GM12891 (cell line): ENCODE results near the gene HOXC12.

Experiments used
- DNase-seq: peaks from one replicate; pipeline ENCODE4 v3.0.0; 2011; ENCODE audit warnings: low spot score; ENCODE audit not compliant: insufficient read length
- FAIRE-seq: peaks from 2 replicates; lab custom pipeline; 2011; peaks lifted over from hg19 to GRCh38; lab: Jason Lieb, UNC
- PAX5 ChIP-seq: IDR thresholded peaks from 2 replicates; pipeline ENCODE4 v1.6.1; 2011; ENCODE audit warnings: low read length, moderate library complexity, mild to moderate bottlenecking; ENCODE audit not compliant: insufficient read depth, severe bottlenecking
- POLR2A ChIP-seq: IDR thresholded peaks from 2 replicates; pipeline ENCODE4 v1.6.1; 2011; ENCODE audit warnings: low read depth, low read length, control low read depth
- POLR2AphosphoS5 ChIP-seq: IDR thresholded peaks from 2 replicates; pipeline ENCODE4 v1.6.1; 2011; ENCODE audit warnings: low read depth, low read length, control low read depth
- POU2F2 ChIP-seq: IDR thresholded peaks from 2 replicates; pipeline ENCODE4 v1.6.1; 2011; ENCODE audit warnings: low read depth, mild to moderate bottlenecking, control low read depth, low read length, moderate library complexity
- SPI1 ChIP-seq: IDR thresholded peaks from 2 replicates; pipeline ENCODE4 v1.6.1; 2011; ENCODE audit warnings: low read depth, low read length, control low read depth
- TAF1 ChIP-seq: IDR thresholded peaks from 2 replicates; pipeline ENCODE4 v1.6.1; 2011; ENCODE audit warnings: low read depth, low read length, control low read depth

Gene HOXC12

GRCh38 chr12:53996240-53997203 is 41.8 kb downstream of the HOXC12 start:
- no peak for FAIRE-seq
- no peak for TF ChIP-seq POLR2A
- no peak for TF ChIP-seq POLR2AphosphoS5
- TF ChIP-seq PAX5, result no peak
- no peak for TF ChIP-seq POU2F2
- no peak for TF ChIP-seq SPI1
- TF ChIP-seq TAF1, result no peak
- DNase-seq, result no peak

DNA sequence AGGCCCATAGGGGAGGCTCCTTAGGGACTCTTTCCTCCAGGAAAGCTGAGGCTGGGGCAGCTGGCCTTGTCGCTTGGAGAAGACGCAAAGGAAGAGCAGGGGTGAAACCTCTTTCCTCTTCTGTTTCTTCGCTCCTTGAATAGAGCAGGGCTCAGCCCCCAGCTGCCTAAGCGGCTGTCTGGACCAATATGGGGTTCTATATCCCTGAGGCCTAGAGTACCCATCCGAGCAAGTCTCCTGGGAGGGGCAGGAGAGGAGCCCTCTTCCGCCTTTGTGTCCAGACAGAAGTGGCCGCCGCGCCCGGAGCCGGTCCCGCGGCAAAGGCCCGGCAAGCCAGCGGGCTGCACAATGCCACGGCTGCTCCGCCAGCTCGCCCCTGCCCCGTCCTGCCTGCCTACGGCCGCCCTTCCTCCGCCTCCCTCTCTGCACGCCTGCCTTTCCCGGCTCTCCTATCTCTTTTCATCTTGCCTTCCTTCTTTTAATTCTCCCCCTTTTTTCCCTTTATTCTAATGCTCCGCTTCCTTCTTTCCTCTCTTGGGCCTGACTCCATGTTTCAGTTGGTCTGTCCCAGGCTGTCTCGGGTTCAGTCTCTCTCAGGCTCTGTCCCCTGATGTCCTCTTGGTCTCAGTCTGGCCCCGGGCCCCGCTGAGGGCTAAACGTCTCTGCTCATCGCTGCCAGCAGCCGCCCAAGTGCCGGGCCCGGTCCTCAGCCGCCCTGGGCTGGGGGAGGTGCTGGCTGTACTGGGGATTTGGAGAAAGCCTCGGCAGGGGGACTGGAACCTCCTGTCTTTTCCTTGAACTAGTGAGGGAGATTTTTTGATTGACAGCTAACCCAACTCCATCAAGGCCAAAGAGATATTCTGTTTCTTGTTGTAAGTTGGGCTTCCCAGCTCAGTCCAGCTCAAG is 42.8 kb downstream of the HOXC12 start:
- DNase-seq, result no peak
- TF ChIP-seq POU2F2 (no peak), SPI1 (no peak), POLR2A (no peak), PAX5 (no peak), POLR2AphosphoS5 (no peak), TAF1 (no peak)
- FAIRE-seq, result no peak

GRCh38 chr12:53998110-53998899 is 43.6 kb downstream of the HOXC12 start:
- no peak for TF ChIP-seq PAX5
- TF ChIP-seq POLR2A, result no peak
- no peak for TF ChIP-seq POLR2AphosphoS5
- TF ChIP-seq POU2F2, result no peak
- no peak for TF ChIP-seq TAF1
- no peak for TF ChIP-seq SPI1
- DNase-seq (no peak), FAIRE-seq (no peak)

DNA sequence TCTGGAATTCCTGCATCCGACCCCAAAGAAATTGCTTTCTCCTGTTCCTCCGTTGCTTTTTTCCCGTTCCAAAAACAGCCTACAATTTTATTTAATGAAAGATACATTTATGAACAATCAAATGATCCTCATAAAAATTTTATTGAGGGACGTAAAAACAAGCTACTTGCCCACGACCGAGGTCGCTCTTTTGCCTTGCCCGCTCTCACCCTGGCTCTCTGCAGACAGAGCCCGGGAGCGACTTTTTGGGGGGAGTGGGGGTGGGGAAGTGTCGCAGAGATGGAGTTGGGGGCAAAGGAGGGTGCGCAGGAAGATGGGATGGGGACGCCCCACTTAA is 44.2 kb downstream of the HOXC12 start:
- no peak for DNase-seq
- TF ChIP-seq POU2F2 (no peak), POLR2A (no peak), PAX5 (no peak), POLR2AphosphoS5 (no peak), TAF1 (no peak)
- no peak for FAIRE-seq

DNA sequence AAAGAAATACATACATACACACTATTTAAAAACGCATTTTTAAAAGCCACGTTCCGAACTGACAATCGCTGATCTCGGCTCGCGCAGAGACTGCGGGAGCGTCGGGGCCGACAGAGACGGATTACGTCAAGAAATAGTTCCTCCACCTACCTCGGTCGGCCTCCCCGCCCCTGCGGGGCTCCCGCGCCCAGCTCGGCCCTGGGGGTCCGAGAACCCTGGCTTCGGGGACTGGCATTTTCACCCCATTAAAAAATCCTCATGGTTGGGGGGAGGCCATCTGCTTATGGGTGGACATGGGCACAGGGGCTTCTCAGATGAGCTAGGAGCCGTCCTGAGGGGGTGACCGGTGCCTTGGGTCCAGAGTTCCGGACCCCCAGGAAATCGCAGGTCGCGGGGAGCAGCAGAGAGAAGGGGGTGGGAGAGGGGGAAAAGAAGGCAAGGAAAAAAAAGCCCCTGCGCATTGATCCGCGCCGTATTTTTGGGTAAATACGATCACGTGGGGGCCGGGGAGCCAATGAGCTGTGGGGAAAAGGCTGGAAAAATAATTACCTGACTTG is 44.9 kb downstream of the HOXC12 start:
- DNase-seq, result no peak
- FAIRE-seq, result no peak
- TF ChIP-seq POU2F2, result no peak

- no peak for DNase-seq
- FAIRE-seq, result no peak
Measured at GRCh38 chr12:54000116-54001114, 45.7 kb downstream of the HOXC12 start, which contains the start of gene HOXC9. TSS of gene HOXC9 (plus strand) at chr12:54000161. CDS start at chr12:54000189, 28 bp downstream.

DNA sequence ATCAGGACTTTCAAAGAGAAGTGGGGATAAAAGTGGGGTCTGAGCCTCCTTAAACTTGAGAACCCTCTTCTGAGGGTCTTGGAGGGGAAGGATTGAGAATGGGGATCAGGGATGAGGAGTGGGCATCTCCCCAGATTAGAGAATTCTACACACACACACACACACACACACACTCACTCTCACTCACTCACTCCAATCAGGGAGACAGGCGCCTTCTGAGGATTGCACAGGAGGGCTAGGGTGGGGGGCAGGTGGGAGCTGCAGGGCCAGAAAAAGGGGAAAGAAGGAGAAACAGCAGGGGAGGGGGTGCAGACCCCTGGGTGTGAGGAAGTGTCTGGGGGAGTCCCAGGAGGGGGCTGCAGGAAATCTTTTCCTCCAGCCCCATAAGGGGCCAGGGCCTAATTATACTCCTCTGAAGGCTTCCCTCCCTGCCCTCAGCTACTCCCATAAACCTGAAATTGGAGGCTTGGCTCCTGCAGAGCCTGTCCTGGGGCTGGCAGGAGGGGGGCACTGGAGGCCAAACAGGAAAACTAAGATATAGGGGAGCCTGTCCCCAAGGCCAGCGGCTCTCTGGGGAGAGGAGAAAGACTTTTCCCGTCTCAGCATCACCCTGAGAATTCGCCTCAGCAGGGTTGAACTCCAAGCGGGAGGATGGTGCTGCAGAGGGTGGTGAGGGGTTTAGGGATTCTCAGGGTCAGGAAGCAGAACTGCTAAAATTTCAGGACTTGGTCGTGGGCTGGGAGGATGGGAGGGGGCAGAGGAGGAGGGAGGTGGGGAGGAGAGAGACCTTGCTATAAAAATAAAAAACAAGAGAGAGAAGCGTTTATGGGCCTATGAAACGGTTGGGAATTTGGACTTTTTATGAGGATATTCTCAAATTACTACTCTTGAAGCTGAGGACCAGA is 46.8 kb downstream of the HOXC12 start:
- no peak for TF ChIP-seq POLR2AphosphoS5
- TF ChIP-seq PAX5, result no peak
- no peak for TF ChIP-seq POLR2A
- no peak for TF ChIP-seq POU2F2
- no peak for TF ChIP-seq TAF1
- TF ChIP-seq SPI1, result no peak
- FAIRE-seq (no peak), DNase-seq (no peak)

More at GRCh38 chr12:54000116-54001114, 45.7 kb downstream of the HOXC12 start, which contains the start of gene HOXC9:
- no peak for TF ChIP-seq PAX5
